Measurements from ENCODE around the gene RANBP6. TPM values are rescaled to one million over a fixed set of nuclear protein-coding genes. Genes with fewer than 3 reads are reported as not detected.
"Not testable (repeated sequence)": the region's sequence is repeated elsewhere in the genome, so short reads cannot be mapped to it uniquely, and the experiment has no call there.

The RANBP6 gene
- total RNA-seq, 1 experiment from 2014 or later, result 7.9 TPM

DNA sequence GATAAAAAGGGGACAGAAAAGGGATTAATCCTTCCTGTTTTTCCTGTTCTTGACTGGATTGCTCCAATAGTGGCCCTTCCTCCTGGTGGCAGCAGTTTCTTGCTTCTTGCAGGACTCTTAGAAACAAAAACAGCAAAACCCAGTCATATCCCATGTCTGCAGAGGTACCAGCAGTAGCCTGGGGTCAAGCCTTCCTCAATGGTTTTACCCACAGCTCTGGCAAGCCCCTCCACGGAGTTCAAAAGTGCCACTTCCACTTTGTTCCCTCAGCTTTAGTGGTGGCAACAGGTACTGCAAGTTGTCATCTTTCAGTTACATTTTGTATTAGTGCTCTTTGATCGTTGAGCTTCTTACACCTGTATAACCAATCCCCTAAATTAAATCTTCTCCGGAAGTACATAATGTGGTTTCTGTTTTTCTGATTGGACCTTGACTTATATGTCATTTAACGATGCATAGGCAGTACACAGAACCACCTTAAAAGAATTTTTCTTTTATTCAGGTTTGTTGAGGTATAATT lies 8.7 kb upstream of the RANBP6 start:
- intact Hi-C loops (cut with micrococcal nuclease; ENCODE audit: unreplicated experiment), result no loop called here
- no peak for TF ChIP-seq EZH2 (IDR thresholded peaks at IDR 0.05; ENCODE audit: low read depth)
- TF ChIP-seq, protein P1, sequence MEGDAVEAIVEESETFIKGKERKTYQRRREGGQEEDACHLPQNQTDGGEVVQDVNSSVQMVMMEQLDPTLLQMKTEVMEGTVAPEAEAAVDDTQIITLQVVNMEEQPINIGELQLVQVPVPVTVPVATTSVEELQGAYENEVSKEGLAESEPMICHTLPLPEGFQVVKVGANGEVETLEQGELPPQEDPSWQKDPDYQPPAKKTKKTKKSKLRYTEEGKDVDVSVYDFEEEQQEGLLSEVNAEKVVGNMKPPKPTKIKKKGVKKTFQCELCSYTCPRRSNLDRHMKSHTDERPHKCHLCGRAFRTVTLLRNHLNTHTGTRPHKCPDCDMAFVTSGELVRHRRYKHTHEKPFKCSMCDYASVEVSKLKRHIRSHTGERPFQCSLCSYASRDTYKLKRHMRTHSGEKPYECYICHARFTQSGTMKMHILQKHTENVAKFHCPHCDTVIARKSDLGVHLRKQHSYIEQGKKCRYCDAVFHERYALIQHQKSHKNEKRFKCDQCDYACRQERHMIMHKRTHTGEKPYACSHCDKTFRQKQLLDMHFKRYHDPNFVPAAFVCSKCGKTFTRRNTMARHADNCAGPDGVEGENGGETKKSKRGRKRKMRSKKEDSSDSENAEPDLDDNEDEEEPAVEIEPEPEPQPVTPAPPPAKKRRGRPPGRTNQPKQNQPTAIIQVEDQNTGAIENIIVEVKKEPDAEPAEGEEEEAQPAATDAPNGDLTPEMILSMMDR (conservative IDR thresholded peaks at IDR 0.05), result peak; percentile 67

GRCh38 chr9:6016975-6017374 lies 1.6 kb upstream of the RANBP6 start:
- CTCF ChIA-PET; H3K27me3 ChIP-seq (ENCODE audit: insufficient read depth, low read depth); H3K27ac ChIP-seq; H3K9me3 ChIP-seq (ENCODE audit: insufficient read depth, low read depth); BruUV-seq (replicated peaks); H2AFZ ChIP-seq; intact Hi-C loops (cut with micrococcal nuclease; ENCODE audit: unreplicated experiment); H3K9me2 ChIP-seq (ENCODE audit: insufficient read depth); H3K4me2 ChIP-seq; H3K4me3 ChIP-seq; DNase-seq; POLR2A ChIA-PET (ENCODE audit: unreplicated experiment); H4K20me1 ChIP-seq (ENCODE audit: insufficient read depth); H3K36me3 ChIP-seq (ENCODE audit: low read depth): not testable (repeated sequence)
- peaks cover 33% of the 10 kb centered on the region for H3K79me2 ChIP-seq (ENCODE audit: low read depth)
- H3F3A ChIP-seq (ENCODE audit: insufficient read depth, low read depth), result peaks cover 14% of the 10 kb centered on the region; the same call in 1 of the 2 replicates
- H3K4me1 ChIP-seq (replicated peaks; ENCODE audit: insufficient read depth), result peaks cover 13% of the 10 kb centered on the region; the same call in 1 of the 2 replicates

More for the DNA sequence above, 8.7 kb upstream of the RANBP6 start:
- peak in 1 of 2 experiments; percentile 9 for DNase-seq
- Histone ChIP-seq H3K79me2 (ENCODE audit: low read depth) (no peaks in the 10 kb centered on the region), H2AFZ (0 out of 2 replicates have a peak overlapping the region, but pooled peaks have one; percentile 68), H3K4me2 (peak overlapping the region; percentile 45; the same call in 1 of the 2 replicates), H3K4me1 (replicated peaks; ENCODE audit: insufficient read depth) (no peaks in the 10 kb centered on the region), H4K20me1 (ENCODE audit: insufficient read depth) (no peaks in the 10 kb centered on the region), H3K4me3 (no peak overlapping the region), H3K9me3 (ENCODE audit: insufficient read depth, low read depth) (no peaks in the 10 kb centered on the region), H3K27ac (no peak overlapping the region), H3K27me3 (ENCODE audit: insufficient read depth, low read depth) (no peaks in the 10 kb centered on the region), H3K36me3 (ENCODE audit: low read depth) (no peaks in the 10 kb centered on the region), H3K9me2 (ENCODE audit: insufficient read depth) (no peaks in the 10 kb centered on the region), H3F3A (ENCODE audit: insufficient read depth, low read depth) (no peaks in the 10 kb centered on the region)
- no TSS peak for BruUV-seq (replicated peaks)
- CTCF ChIA-PET, result interaction anchor here (0.6 kb wide), 1 partner anchor 189 kb away, joined by 4 read pairs; no protein-coding TSS in a partner anchor
- POLR2A ChIA-PET (ENCODE audit: unreplicated experiment), result no interaction called here

- Histone ChIP-seq H3K27me3 (ENCODE audit: insufficient read depth, low read depth) (no peaks in the 10 kb centered on the region), H3K79me2 (ENCODE audit: low read depth) (peaks cover 50% of the 10 kb centered on the region), H3K9me3 (ENCODE audit: insufficient read depth, low read depth) (no peaks in the 10 kb centered on the region), H3F3A (ENCODE audit: insufficient read depth, low read depth) (peaks cover 16% of the 10 kb centered on the region; the same call in 1 of the 2 replicates), H2AFZ (peak overlapping the region; percentile 81), H3K4me1 (replicated peaks; ENCODE audit: insufficient read depth) (peaks cover 13% of the 10 kb centered on the region; the same call in 1 of the 2 replicates), H3K27ac (peak overlapping the region; percentile 84), H4K20me1 (ENCODE audit: insufficient read depth) (peaks cover 4% of the 10 kb centered on the region; the same call in 1 of the 2 replicates), H3K4me3 (peak overlapping the region; percentile 89), H3K4me2 (peak overlapping the region; percentile 81), H3K36me3 (ENCODE audit: low read depth) (0 out of 2 replicates have a peak, but pooled peaks cover 5% of the 10 kb centered on the region), H3K9me2 (ENCODE audit: insufficient read depth) (no peaks in the 10 kb centered on the region)
- TF ChIP-seq EZH2 (IDR thresholded peaks at IDR 0.05; ENCODE audit: low read depth), result no peak
- TF ChIP-seq, protein P1 (conservative IDR thresholded peaks at IDR 0.05), result no peak
- no TSS peak for BruUV-seq (replicated peaks)
- peak in 1 of 2 experiments; percentile 80 for DNase-seq
- intact Hi-C loops (cut with micrococcal nuclease; ENCODE audit: unreplicated experiment), result no loop called here
- CTCF ChIA-PET, result no interaction called here
- POLR2A ChIA-PET (ENCODE audit: unreplicated experiment), result interaction anchor here (0.6 to 0.7 kb wide), 2 partner anchors 58 to 103 kb away, joined by 4 read pairs; no protein-coding TSS in a partner anchor
Observed at GRCh38 chr9:6014670-6015270, 654 bp downstream of the RANBP6 start.
